ENCODE data around the gene RBX1. TPM values are rescaled to one million over a fixed set of nuclear protein-coding genes. Genes with fewer than 3 reads are reported as not detected.

Gene RBX1
- total and polyA plus RNA-seq, 2 of the 4 experiments (the other 2 are of a cell fraction) = 72.4 to 84.5 TPM

- TF ChIP-seq CHD1 (IDR thresholded peaks at IDR 0.05; ENCODE audit: low read depth, low read length) (no peak), SMC3 (IDR thresholded peaks at IDR 0.05; ENCODE audit: low read depth, low read length) (no peak), RAD21 (IDR thresholded peaks at IDR 0.05; ENCODE audit: low read length) (no peak)
These were observed 71.5 kb downstream of the RBX1 start (continued) for GRCh38 chr22:41022470-41023298.

Small RNA genes lying within 50 kb of the gene (microRNA-seq; reads per million reads assigned to microRNA genes)
- not detected for gene RF00017 (ENCODE audit: insufficient read depth, insufficient read length)
- not detected for gene RNU6-379P (ENCODE audit: insufficient read depth, insufficient read length)

Small RNA genes lying within 50 kb of the gene (small RNA-seq; reads per million reads assigned to genes)
- gene RF00017 (0 reads per million in 5 experiments), gene RNU6-379P (0 reads per million in 5 experiments)

Other genes starting within 250 kb of the RBX1 start
- gene SLC25A17, start 132.0 kb upstream of the RBX1 start, total RNA-seq (2012; rRNA removed) = 31.7 and 36.0 TPM in 2 replicates
- 15.2 and 19.6 TPM in 2 replicates for gene SLC25A17, start 132.0 kb upstream of the RBX1 start, polyA plus RNA-seq (2012; rRNA removed)
- gene ST13, start 94.7 kb upstream of the RBX1 start, total RNA-seq (2012; rRNA removed) = 228 and 235 TPM in 2 replicates
- 109 and 115 TPM in 2 replicates for gene ST13, start 94.7 kb upstream of the RBX1 start, polyA plus RNA-seq (2012; rRNA removed)
- 10.9 and 18.1 TPM in 2 replicates for gene XPNPEP3, start 94.2 kb upstream of the RBX1 start, total RNA-seq (2012; rRNA removed)
- 8.4 and 9.3 TPM in 2 replicates for gene XPNPEP3, start 94.2 kb upstream of the RBX1 start, polyA plus RNA-seq (2012; rRNA removed)
- not detected in 2 replicates for gene DNAJB7, start 89.3 kb upstream of the RBX1 start, total RNA-seq (2012; rRNA removed)
- not detected in 2 replicates for gene DNAJB7, start 89.3 kb upstream of the RBX1 start, polyA plus RNA-seq (2012; rRNA removed)
- gene EP300, start 141.2 kb downstream of the RBX1 start, total RNA-seq (2012; rRNA removed) = 17.5 and 27.4 TPM in 2 replicates
- gene EP300, start 141.2 kb downstream of the RBX1 start, polyA plus RNA-seq (2012; rRNA removed) = 21.9 and 23.3 TPM in 2 replicates

Measured in IMR-90 (cell line).